NB4 (cell line): Measurements from ENCODE around the gene CLINT1.

Experiments
- MYC ChIP-seq: IDR thresholded peaks from 2 replicates; pipeline ENCODE4 v1.6.1; 2011; ENCODE audit warnings: low read depth, low read length
- POLR2A ChIP-seq: IDR thresholded peaks from 2 replicates; pipeline ENCODE4 v1.6.1; 2011; ENCODE audit warnings: mild to moderate bottlenecking; ENCODE audit not compliant: insufficient read length; ENCODE audit errors: extremely low read depth
- TF ChIP-seq, protein P1 (sequence below): IDR thresholded peaks from 2 replicates; pipeline ENCODE4 v1.6.1; 2011; ENCODE audit warnings: low read depth, low read length
- TF ChIP-seq, protein P2 (sequence below): IDR thresholded peaks from one replicate; pipeline ENCODE4 v1.5.1; 2012; ENCODE audit warnings: low read depth, low read length

DNA sequence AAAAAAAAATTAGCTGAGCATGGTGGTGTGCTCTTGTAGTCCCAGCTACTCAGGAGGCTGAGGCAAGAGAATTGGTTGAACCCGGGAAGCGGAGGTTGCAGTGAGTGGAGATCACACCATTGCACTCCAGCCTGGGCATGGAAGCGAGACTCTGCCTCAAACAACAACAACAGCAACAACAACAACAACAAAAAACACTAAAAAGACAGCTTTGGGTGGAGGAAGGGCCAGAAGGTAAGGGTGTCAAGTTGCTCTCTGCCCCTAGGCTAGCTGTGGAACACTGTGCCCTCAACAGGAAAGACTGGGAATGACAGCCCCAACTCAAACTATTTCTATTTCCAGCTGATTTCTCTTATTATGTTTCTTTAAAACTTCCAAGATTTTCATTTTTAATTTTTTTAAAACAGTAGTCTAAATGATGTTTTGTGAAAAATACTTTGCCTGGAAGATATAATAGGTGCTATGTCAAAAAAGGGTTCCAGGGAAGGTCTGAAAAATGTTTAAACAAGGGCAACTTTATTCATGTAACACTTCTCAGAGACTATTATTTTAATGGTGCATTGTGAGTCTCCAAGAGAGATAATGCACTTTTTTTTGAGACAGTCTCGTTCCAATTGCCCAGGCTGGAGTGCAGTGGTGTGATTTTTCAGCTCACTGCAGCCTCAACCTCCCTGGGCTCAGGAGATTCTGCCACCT, 29.9 kb downstream of the CLINT1 start:
- TF ChIP-seq, protein P1, sequence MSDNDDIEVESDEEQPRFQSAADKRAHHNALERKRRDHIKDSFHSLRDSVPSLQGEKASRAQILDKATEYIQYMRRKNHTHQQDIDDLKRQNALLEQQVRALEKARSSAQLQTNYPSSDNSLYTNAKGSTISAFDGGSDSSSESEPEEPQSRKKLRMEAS: no peak
- TF ChIP-seq, protein P2, sequence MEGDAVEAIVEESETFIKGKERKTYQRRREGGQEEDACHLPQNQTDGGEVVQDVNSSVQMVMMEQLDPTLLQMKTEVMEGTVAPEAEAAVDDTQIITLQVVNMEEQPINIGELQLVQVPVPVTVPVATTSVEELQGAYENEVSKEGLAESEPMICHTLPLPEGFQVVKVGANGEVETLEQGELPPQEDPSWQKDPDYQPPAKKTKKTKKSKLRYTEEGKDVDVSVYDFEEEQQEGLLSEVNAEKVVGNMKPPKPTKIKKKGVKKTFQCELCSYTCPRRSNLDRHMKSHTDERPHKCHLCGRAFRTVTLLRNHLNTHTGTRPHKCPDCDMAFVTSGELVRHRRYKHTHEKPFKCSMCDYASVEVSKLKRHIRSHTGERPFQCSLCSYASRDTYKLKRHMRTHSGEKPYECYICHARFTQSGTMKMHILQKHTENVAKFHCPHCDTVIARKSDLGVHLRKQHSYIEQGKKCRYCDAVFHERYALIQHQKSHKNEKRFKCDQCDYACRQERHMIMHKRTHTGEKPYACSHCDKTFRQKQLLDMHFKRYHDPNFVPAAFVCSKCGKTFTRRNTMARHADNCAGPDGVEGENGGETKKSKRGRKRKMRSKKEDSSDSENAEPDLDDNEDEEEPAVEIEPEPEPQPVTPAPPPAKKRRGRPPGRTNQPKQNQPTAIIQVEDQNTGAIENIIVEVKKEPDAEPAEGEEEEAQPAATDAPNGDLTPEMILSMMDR: peak; percentile 33
- TF ChIP-seq POLR2A: no peak
- TF ChIP-seq MYC: no peak
